GM21717 (cell line): Measurements from ENCODE around the gene PLIN1.

ENCODE experiments used
- ATAC-seq: cut with Tn5 transposase; IDR thresholded peaks from one replicate; pipeline ENCODE4 v1.9.1; 2021; ENCODE audit warnings: mild to moderate bottlenecking, moderate library complexity; ENCODE audit not compliant: unreplicated experiment

Gene PLIN1

GRCh38 chr15:89672221-89673164, 6.7 kb downstream of the PLIN1 start:
- no peak for ATAC-seq

- ATAC-seq, result no peak
Measured at GRCh38 chr15:89671687-89672086, 7.5 kb downstream of the PLIN1 start.

GRCh38 chr15:89670971-89671560, 8.1 kb downstream of the PLIN1 start:
- ATAC-seq, result no peak

- no peak for ATAC-seq
Measured at GRCh38 chr15:89669941-89670340, 9.2 kb downstream of the PLIN1 start.

GRCh38 chr15:89669309-89669865, 9.8 kb downstream of the PLIN1 start:
- ATAC-seq, result no peak

GRCh38 chr15:89668171-89668570, 11.0 kb downstream of the PLIN1 start:
- ATAC-seq, result no peak

GRCh38 chr15:89667706-89667960, 11.5 kb downstream of the PLIN1 start:
- ATAC-seq, result no peak

GRCh38 chr15:89666858-89667705, 12.1 kb downstream of the PLIN1 start:
- ATAC-seq, result no peak

GRCh38 chr15:89666184-89666857, 12.8 kb downstream of the PLIN1 start:
- no peak for ATAC-seq

- no peak for ATAC-seq
Measured at GRCh38 chr15:89665449-89666181, 13.6 kb downstream of the PLIN1 start.

GRCh38 chr15:89664441-89665350, 14.5 kb downstream of the PLIN1 start:
- no peak for ATAC-seq

- no peak for ATAC-seq
Measured at GRCh38 chr15:89662893-89663626, 16.1 kb downstream of the PLIN1 start.

- no peak for ATAC-seq
Measured at GRCh38 chr15:89660556-89660955, 18.6 kb downstream of the PLIN1 start.

GRCh38 chr15:89659295-89659694, 19.9 kb downstream of the PLIN1 start:
- no peak for ATAC-seq

GRCh38 chr15:89657686-89658200, 21.4 kb downstream of the PLIN1 start:
- ATAC-seq, result no peak

- no peak for ATAC-seq
Measured at GRCh38 chr15:89656116-89656815, 22.9 kb downstream of the PLIN1 start.
